GM12878 (cell line): Measurements from ENCODE around the gene ABCF1.

Experiments used
- CHD4 ChIP-seq: fragments of 200-600 bp; sonication (generic); IDR thresholded peaks from 2 replicates; pipeline ENCODE4 v1.6.1; 2016; ENCODE audit warnings: mild to moderate bottlenecking
- CTCF ChIP-seq, 3 experiments: IDR thresholded peaks in 2 of 3; conservative IDR thresholded peaks in 1 of 3; 2 replicates each; pipeline ENCODE4 v1.5.1; 2011; ENCODE audit warnings: low read depth in 3 of 3, low read length in 3 of 3, mild to moderate bottlenecking in 3 of 3, control low read depth in 2 of 3, moderate library complexity in 2 of 3, inconsistent platforms in 1 of 3, mixed read lengths in 1 of 3; ENCODE audit not compliant: control insufficient read depth in 2 of 3, insufficient read depth in 1 of 3; ENCODE audit errors: extremely low read depth in 1 of 3
- LARP7 ChIP-seq: fragments of 450-650 bp; IDR thresholded peaks from 2 replicates; pipeline ENCODE4 v1.6.1; 2017; ENCODE audit warnings: mild to moderate bottlenecking

GRCh38 chr6:30603961-30604360 is 32.7 kb downstream of the ABCF1 start:
- TF ChIP-seq CTCF (IDR thresholded peaks at IDR 0.05 in 2 of 3, conservative IDR thresholded peaks at IDR 0.05 in 1 of 3; ENCODE audit: control insufficient read depth in 2 of 3, extremely low read depth in 1 of 3, insufficient read depth in 1 of 3, low read depth in 3 of 3, low read length in 3 of 3) (no peak), CHD4 (no peak), LARP7 (no peak)
